Measurements from ENCODE around the gene PHACTR3.
"Not testable (repeated sequence)": the region's sequence is repeated elsewhere in the genome, so short reads cannot be mapped to it uniquely, and the experiment has no call there.

DNA sequence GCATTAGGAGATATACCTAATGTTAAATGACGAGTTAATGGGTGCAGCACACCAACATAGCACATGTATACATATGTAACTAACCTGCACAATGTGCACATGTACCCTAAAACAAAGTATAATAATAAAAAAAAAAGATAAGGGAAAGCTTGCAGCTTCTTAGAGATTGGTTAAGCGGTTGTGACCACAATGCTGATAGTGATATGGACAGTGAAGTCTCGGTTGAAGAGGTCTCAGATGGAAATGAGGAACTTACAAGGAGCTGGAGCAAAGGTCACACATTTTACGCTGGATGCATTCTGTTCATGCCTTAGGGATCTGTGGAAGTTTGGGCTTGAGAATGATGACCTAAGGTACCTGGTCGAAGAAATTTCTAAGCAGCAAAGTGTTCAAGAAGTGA is 252.6 kb downstream of the PHACTR3 start:
- TF ChIP-seq POLR2A (IDR thresholded peaks at IDR 0.05): not testable (repeated sequence)
- TF ChIP-seq, protein P1, sequence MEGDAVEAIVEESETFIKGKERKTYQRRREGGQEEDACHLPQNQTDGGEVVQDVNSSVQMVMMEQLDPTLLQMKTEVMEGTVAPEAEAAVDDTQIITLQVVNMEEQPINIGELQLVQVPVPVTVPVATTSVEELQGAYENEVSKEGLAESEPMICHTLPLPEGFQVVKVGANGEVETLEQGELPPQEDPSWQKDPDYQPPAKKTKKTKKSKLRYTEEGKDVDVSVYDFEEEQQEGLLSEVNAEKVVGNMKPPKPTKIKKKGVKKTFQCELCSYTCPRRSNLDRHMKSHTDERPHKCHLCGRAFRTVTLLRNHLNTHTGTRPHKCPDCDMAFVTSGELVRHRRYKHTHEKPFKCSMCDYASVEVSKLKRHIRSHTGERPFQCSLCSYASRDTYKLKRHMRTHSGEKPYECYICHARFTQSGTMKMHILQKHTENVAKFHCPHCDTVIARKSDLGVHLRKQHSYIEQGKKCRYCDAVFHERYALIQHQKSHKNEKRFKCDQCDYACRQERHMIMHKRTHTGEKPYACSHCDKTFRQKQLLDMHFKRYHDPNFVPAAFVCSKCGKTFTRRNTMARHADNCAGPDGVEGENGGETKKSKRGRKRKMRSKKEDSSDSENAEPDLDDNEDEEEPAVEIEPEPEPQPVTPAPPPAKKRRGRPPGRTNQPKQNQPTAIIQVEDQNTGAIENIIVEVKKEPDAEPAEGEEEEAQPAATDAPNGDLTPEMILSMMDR (IDR thresholded peaks at IDR 0.05): not testable (repeated sequence)

Measured in tibial nerve (tissue), 3 donors.